ENCODE measurements around the gene B3GNT3. TPM values are rescaled to one million over a fixed set of nuclear protein-coding genes. Genes with fewer than 3 reads are reported as not detected.
A peak's percentile ranks its signal among the peaks of the same experiment; 100 is the strongest.

The B3GNT3 gene
- total and polyA plus RNA-seq, 2 donors (not counting 1 experiment from before 2014, with no cell fraction given), result 0.06 TPM; not detected in 1

DNA sequence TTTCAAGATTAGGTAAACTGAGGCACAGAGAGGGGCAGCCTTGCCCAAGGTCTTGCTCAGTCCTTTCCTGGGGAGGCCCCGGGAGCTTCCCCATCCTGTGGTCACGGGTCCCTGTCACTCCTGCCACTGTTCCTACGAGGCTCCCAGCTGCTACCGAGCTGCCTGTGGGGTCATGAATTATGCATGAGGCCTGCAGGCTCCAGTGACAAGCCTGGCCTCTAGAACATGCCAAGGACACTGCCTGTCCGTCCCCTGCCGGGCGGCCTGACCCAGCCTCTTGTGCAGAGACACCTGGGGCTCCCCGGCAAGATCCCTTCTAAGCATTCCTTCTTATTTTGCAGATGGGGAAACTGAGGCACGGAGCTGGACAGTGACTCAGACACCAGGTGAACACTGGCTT lies 41.0 kb upstream of the B3GNT3 start:
- POLR2A ChIA-PET, result interaction anchor here (0.5 to 1.7 kb wide), 8 partner anchors 8 to 817 kb away, joined by 3 to 18 read pairs (median 10); partner anchors contain the start of genes CCDC124, JAK3 and UBA52
- peaks cover 59 to 76% of the 10 kb centered on the region in 2 donors for H3K4me1 ChIP-seq (ENCODE audit: control insufficient read depth in 2 of 2, insufficient read depth in 2 of 2, low read length in 2 of 2)
- ATAC-seq (ENCODE audit: low read depth) (no peak), DNase-seq (no peak)
- Mint-ChIP-seq H3K27me3 (no peaks in the 10 kb centered on the region), H3K9me3 (ENCODE audit: insufficient read depth) (no peaks in the 10 kb centered on the region), H3K4me3 (peak overlapping the region; percentile 19), H3K4me1 (peaks cover 77% of the 10 kb centered on the region), H3K27ac (peak overlapping the region; percentile 74)
- H3K27ac ChIP-seq (ENCODE audit: low read length in 2 of 2), result peak overlapping the region; percentile 38 to 70
- CTCF ChIA-PET, result interaction anchor here (1.1 to 11.3 kb wide), 18 partner anchors 9 to 258 kb away, joined by 3 to 122 read pairs (median 9); partner anchors contain the start of genes CCDC124 and MAP1S
- peak overlapping the region; percentile 62 for H3K4me2 ChIP-seq (replicated peaks; ENCODE audit: low read depth, low read length, poor library complexity, severe bottlenecking)
- H3K79me2 ChIP-seq (ENCODE audit: control insufficient read depth, insufficient read depth, low read length), result peaks cover 87% of the 10 kb centered on the region
- H3K36me3 ChIP-seq (replicated peaks in 1 of 2; ENCODE audit: control extremely low read depth in 1 of 2, control insufficient read depth in 1 of 2, extremely low read depth in 1 of 2, insufficient read depth in 2 of 2, low read length in 1 of 2), result peaks cover 7 to 31% of the 10 kb centered on the region in 2 experiments
- WGBS (ENCODE audit: insufficient coverage), result 71% methylated on average over 9 of the region's 9 CpGs
- no peaks in the 10 kb centered on the region for H3K9me3 ChIP-seq (ENCODE audit: control extremely low read depth in 1 of 3, control insufficient read depth in 2 of 3, insufficient read depth in 1 of 3, low read length in 2 of 3)
- no peak overlapping the region for H3K4me3 ChIP-seq (ENCODE audit: control extremely low read depth in 1 of 5, extremely low read depth in 1 of 5, insufficient read depth in 1 of 5, low read depth in 2 of 5, low read length in 4 of 5)
- peaks cover 16% of the 10 kb centered on the region for H4K20me1 ChIP-seq (ENCODE audit: control insufficient read depth, insufficient read depth, low read length, poor library complexity, severe bottlenecking)
- H3K9ac ChIP-seq (ENCODE audit: low read length), result no peak overlapping the region
- H2AFZ ChIP-seq (ENCODE audit: insufficient read depth, low read depth, low read length, poor library complexity, severe bottlenecking), result no peak overlapping the region
- TF ChIP-seq EZH2 (IDR thresholded peaks at IDR 0.05; ENCODE audit: borderline replicate concordance, insufficient read depth, low read depth, low read length, poor library complexity, severe bottlenecking), result no peak
- TF ChIP-seq, protein P1, sequence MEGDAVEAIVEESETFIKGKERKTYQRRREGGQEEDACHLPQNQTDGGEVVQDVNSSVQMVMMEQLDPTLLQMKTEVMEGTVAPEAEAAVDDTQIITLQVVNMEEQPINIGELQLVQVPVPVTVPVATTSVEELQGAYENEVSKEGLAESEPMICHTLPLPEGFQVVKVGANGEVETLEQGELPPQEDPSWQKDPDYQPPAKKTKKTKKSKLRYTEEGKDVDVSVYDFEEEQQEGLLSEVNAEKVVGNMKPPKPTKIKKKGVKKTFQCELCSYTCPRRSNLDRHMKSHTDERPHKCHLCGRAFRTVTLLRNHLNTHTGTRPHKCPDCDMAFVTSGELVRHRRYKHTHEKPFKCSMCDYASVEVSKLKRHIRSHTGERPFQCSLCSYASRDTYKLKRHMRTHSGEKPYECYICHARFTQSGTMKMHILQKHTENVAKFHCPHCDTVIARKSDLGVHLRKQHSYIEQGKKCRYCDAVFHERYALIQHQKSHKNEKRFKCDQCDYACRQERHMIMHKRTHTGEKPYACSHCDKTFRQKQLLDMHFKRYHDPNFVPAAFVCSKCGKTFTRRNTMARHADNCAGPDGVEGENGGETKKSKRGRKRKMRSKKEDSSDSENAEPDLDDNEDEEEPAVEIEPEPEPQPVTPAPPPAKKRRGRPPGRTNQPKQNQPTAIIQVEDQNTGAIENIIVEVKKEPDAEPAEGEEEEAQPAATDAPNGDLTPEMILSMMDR (IDR thresholded peaks at IDR 0.05), result no peak
- intact Hi-C loops (cut with micrococcal nuclease), result loop anchor here (2.0 to 10.0 kb wide), 5 partner anchors 15 to 441 kb away; partner anchors contain the start of genes MPV17L2 and RPL18A
- H3K27me3 ChIP-seq (replicated peaks in 1 of 4; ENCODE audit: control extremely low read depth in 1 of 4, control insufficient read depth in 3 of 4, insufficient read depth in 4 of 4, low read length in 3 of 4), result no peaks in the 10 kb centered on the region

Measured in B cell (primary cell).